GM12873 (cell line): ENCODE results near the gene SERF2.

Source experiments
- TF ChIP-seq, protein P1 (sequence below): IDR thresholded peaks from 2 replicates; pipeline ENCODE4 v1.5.1; 2012; ENCODE audit warnings: low read depth, mild to moderate bottlenecking, moderate library complexity, low read length, control low read depth; ENCODE audit not compliant: insufficient read depth; ENCODE audit errors: missing control alignments

The SERF2 gene

DNA sequence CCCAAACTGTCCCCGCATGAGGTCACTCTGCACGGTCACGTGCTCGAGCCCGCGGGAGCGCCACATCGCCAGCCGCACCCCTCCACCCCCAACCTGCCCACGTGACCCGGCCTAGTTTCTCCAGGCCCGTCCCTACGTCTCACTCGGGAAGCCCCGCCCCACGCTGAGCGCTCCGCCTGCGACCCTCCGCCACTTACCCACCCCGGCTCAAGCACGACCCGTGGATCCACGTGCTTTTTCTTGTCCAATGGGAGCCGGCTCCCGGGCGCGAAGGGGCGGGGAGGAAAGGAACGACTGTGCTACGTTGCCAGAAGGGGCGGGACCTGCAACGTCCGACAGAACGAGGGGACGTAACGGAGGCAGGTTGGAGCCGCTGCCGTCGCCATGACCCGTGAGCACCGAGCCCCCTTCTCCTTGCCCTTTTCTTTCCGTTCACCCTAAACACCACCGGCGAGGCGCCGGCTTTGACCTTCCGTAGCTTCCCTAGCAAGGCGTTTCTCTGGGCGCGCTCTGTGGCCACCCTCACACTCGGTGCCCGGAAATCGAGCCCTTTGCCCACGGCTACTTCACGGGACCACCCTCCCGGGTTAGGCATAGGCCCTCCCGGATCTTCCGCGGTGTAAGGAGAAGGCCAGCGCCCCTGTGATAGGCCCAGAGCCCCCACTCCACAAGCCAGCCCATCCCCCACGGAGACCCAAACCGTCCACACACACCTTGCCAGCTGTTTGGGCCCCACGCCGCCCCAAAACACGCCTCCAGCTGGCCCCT lies at the start of gene SERF2:
Gene SERF2, plus strand, starts transcription at position 328 of the 768 bp plus-strand sequence. Its CDS starts 57 bp downstream, at position 385.
- TF ChIP-seq, protein P1, sequence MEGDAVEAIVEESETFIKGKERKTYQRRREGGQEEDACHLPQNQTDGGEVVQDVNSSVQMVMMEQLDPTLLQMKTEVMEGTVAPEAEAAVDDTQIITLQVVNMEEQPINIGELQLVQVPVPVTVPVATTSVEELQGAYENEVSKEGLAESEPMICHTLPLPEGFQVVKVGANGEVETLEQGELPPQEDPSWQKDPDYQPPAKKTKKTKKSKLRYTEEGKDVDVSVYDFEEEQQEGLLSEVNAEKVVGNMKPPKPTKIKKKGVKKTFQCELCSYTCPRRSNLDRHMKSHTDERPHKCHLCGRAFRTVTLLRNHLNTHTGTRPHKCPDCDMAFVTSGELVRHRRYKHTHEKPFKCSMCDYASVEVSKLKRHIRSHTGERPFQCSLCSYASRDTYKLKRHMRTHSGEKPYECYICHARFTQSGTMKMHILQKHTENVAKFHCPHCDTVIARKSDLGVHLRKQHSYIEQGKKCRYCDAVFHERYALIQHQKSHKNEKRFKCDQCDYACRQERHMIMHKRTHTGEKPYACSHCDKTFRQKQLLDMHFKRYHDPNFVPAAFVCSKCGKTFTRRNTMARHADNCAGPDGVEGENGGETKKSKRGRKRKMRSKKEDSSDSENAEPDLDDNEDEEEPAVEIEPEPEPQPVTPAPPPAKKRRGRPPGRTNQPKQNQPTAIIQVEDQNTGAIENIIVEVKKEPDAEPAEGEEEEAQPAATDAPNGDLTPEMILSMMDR, result no peak

DNA sequence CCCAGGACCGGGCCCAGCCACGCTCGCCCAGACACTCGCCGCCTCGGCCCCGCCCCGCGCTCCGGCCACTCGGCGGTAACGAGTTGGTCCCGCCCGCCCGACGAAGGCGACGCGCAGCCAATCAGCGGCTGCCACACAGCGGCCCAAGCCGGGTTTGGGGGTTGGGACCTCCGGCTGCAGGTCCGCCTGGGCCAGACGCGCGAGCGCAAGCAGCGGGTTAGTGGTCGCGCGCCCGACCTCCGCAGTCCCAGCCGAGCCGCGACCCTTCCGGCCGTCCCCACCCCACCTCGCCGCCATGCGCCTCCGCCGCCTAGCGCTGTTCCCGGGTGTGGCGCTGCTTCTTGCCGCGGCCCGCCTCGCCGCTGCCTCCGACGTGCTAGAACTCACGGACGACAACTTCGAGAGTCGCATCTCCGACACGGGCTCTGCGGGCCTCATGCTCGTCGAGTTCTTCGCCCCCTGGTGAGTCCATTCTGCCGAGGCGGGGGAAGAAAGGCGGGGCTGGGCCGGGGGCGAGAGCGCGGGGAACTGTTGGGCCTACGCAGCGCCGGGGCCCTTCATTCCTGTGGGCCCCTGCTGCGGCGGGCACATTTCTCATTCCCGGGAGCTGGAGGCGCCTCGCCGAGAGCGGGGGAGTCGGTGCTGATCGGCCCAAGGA lies 45.7 kb upstream of the SERF2 start, which contains the start of gene PDIA3:
Gene PDIA3, plus strand, starts transcription at position 194 of the 658 bp plus-strand sequence. Its CDS starts 102 bp downstream, at position 296.
- TF ChIP-seq, protein P1, result peak; percentile 32

DNA sequence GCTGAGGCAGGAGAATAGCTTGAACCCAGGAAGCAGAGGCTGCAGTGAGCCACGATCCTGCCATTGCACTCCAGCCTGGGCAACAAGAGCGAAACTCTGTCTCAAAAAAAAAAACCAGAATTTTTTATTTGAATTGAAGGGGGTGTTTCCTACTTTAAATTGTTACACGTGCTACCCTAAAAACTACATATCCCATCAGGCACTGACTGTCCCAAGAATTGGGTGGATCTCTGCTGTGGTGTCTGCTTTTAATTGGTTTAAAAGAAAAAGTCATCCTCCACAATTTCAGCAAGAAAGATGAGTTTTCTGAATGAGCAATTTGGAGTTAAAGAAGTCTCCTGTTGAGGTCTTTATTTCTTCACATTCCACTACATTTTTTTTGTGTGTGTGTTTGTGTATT lies 43.7 kb upstream of the SERF2 start:
- TF ChIP-seq, protein P1, result no peak

DNA sequence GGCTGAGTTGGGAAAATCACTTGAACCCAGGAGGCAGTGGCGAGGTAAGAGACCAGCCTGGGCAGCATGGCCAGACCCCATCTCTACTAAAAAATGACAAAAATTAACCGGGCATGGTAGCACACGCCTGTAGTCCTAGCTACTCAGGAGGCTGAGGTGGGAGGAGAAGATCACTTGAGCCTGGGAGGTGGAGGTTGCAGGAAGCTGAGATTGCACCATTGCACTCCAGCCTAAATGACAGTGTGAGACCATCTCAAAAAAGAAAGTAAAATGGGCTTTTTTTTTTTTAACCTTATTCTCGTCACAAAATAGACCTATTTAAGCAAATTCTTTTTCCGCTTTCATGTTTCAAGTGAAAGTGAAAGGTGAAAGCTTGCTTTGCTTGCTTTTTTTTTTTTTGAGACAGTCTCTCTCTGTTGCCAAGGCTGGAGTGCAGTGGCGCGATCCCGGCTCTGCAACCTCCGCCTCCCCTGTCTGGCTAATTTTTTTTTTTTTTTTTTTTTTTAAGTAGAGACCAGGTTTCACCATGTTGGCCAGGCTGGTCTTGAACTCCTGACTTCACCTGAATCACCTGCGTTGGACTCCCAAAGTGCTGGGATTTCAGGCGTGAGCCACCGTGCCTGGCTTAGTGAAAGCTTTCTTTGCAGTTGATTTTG lies 42.3 kb upstream of the SERF2 start:
- TF ChIP-seq, protein P1, result no peak

DNA sequence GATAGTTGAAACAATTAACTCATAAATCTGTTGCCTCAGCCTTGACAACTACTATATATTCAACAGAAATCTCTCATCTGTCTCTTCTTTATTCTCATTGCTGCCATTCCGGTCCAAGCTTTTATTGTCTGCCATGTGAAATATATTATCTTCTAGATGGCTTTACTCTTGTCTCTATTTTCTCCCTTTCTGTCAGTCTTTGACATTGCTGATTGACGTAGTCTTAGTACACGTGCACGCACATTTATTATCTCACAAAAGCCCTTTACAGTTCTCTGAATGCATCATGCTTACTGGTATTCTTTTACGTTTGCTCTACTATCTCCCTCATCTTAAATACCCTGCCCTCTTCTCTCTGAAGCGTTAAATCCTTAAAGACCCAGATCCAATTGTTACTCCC lies 40.2 kb upstream of the SERF2 start:
- TF ChIP-seq, protein P1, result no peak

DNA sequence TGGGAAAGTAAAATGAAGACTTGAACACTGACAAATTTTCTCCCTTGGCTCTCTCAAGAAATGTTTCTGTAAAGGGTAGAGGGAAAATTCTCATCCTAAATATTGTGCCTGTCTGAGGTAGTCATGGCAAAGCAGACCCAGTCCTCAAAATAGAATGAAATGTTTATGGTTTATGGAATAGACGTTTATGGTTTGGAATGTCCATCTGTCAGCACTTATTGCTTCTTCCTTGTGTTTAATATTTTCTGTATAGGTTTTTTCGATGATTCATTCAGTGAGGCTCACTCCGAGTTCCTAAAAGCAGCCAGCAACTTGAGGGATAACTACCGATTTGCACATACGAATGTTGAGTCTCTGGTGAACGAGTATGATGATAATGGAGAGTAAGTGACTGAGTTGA lies 29.3 kb upstream of the SERF2 start:
- TF ChIP-seq, protein P1, result no peak

DNA sequence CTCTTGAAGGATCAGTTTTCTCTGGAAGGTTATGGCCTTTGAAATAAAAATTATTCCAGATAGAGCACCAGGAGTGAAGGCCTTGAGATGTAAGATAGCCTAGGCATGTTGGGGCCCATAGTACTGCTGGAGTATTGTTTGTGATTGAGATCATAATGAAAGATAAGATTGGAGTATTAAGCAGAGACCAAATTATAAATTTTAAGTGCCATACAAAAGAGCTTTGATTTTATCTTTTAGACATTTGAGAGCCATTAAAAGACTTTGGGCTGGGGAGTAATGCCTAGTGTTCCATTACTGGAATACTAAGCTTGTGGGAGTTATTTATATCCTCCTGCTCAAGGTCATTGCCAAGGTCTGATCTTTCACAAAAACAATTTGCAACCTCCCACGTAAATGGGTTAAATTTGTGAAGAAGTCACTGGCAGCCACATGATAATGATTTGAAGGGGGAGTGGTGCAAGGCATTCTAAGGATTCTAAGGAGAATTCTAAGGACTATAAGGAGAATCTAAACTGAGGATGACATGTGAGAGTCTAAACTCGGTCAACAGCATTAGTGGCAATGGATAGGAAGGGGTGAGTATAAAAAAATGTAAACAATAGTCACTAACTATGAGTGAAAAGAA lies 28.2 kb upstream of the SERF2 start:
- TF ChIP-seq, protein P1, result no peak
